HCT116 (cell line): Measurements from ENCODE around the gene NECAB3. TPM values are rescaled to one million over a fixed set of nuclear protein-coding genes. Genes with fewer than 3 reads are reported as not detected.

Source experiments
- ATAC-seq: fragments of 200-7000 bp; cut with Tn5 transposase; 2 replicates; pipeline ENCODE4 v1.9.1; 2020; ENCODE audit warnings: mild to moderate bottlenecking, moderate library complexity
- BruUV-seq: library from RNA; stranded (reverse); fragments of 400-500 nt; replicated peaks from 2 replicates; lab custom pipeline; 2021; lab: Mats Ljungman, UMichigan
- CTCF ChIA-PET: fragments of 300-600 bp; sonication (Branson Sonifier 250); formaldehyde crosslinking; loops from one replicate; lab custom pipeline; 2021; ENCODE audit warnings: antibody characterized with exemption; lab: Charles Lee
- POLR2A ChIA-PET: fragments of 300-600, 350-600 bp; sonication (Branson Sonifier 250); formaldehyde crosslinking; loops from one replicate; lab custom pipeline; 2021; ENCODE audit warnings: antibody characterized with exemption; lab: Charles Lee
- RAD21 ChIA-PET, 2 experiments: fragments of 300-600 bp; sonication (Branson Sonifier 250); formaldehyde crosslinking; loops; one replicate each; lab custom pipeline; 2023; ENCODE audit warnings: low total read pairs in 2 of 2; ENCODE audit not compliant: uncharacterized antibody in 2 of 2, unreplicated experiment in 2 of 2, low non-redundant PET in 1 of 2; lab: Charles Lee
- DNase-seq: peaks from one replicate; pipeline ENCODE4 v3.0.0-alpha.2; 2010; ENCODE audit warnings: low read depth, low spot score
- H2AFZ ChIP-seq: fragments of 200-600 bp; shearing (Covaris generic), sonication (generic); 2 replicates; pipeline ENCODE4 v1.6.1; 2017; ENCODE audit warnings: low read depth, mixed run types, mixed read lengths, antibody characterized with exemption, low read length; ENCODE audit not compliant: poor library complexity, severe bottlenecking
- H3K27ac ChIP-seq: 2 replicates; pipeline ENCODE4 v1.5.1; 2012; ENCODE audit warnings: low read depth, low read length
- H3K27me3 ChIP-seq: fragments of 200-600 bp; sonication (generic); 2 replicates; pipeline ENCODE4 v1.6.1; 2016; ENCODE audit warnings: mixed run types, low read length, mixed read lengths; ENCODE audit not compliant: insufficient read depth
- H3K36me3 ChIP-seq, 2 experiments: fragments of 200-500 bp in 1 of 2; fragments of 200-600 bp in 1 of 2; sonication (Bioruptor generic) in 1 of 2; sonication (generic) in 1 of 2; 2 replicates each; pipeline versions ENCODE4 v1.5.1 to v1.6.1; 2014 to 2016; ENCODE audit warnings: low read length in 2 of 2, inconsistent platforms in 1 of 2, mixed read lengths in 1 of 2, mixed run types in 1 of 2; ENCODE audit not compliant: insufficient read depth in 2 of 2, control insufficient read depth in 1 of 2
- H3K4me1 ChIP-seq, 2 experiments: fragments of 200-600 bp in 1 of 2; sonication (generic) in 1 of 2; 2 replicates each; pipeline versions ENCODE4 v1.5.1 to v1.6.1; 2012 to 2017; ENCODE audit warnings: low read length in 2 of 2, inconsistent platforms in 1 of 2, mild to moderate bottlenecking in 1 of 2, mixed read lengths in 1 of 2, mixed run types in 1 of 2, moderate library complexity in 1 of 2; ENCODE audit not compliant: insufficient read depth in 2 of 2, control insufficient read depth in 1 of 2
- H3K4me2 ChIP-seq: fragments of 200-600 bp; sonication (generic); 2 replicates; pipeline ENCODE4 v1.6.1; 2017; ENCODE audit warnings: mixed run types, low read length, mixed read lengths
- H3K4me3 ChIP-seq, 2 experiments: fragments of 200-600 bp in 1 of 2; sonication (generic) in 1 of 2; replicated peaks in 1 of 2; 2 replicates each; pipeline ENCODE4 v1.5.1; 2011 to 2016; ENCODE audit warnings: low read length in 2 of 2, control low read depth in 1 of 2, low read depth in 1 of 2, mild to moderate bottlenecking in 1 of 2, mixed read lengths in 1 of 2, mixed run types in 1 of 2
- H3K79me2 ChIP-seq: fragments of 200-600 bp; sonication (generic); 2 replicates; pipeline ENCODE4 v1.6.1; 2017; ENCODE audit warnings: mild to moderate bottlenecking, mixed run types, low read length, moderate library complexity, mixed read lengths; ENCODE audit not compliant: insufficient read depth
- H3K9ac ChIP-seq: fragments of 200-600 bp; sonication (generic); 2 replicates; pipeline ENCODE4 v1.6.1; 2016; ENCODE audit warnings: low read length, mixed read lengths
- H3K9me2 ChIP-seq: fragments of 200-600 bp; sonication (generic), shearing (Covaris generic); 2 replicates; pipeline ENCODE4 v1.6.1; 2017; ENCODE audit warnings: mixed run types, mild to moderate bottlenecking, moderate library complexity; ENCODE audit not compliant: insufficient read depth
- H3K9me3 ChIP-seq, 2 experiments: fragments of 200-500 bp in 1 of 2; fragments of 200-600 bp in 1 of 2; sonication (Bioruptor generic) in 1 of 2; sonication (generic) in 1 of 2; 2 replicates each; pipeline ENCODE4 v1.6.1; 2014 to 2017; ENCODE audit warnings: low read length in 2 of 2, mixed read lengths in 2 of 2, inconsistent platforms in 1 of 2, low read depth in 1 of 2, mild to moderate bottlenecking in 1 of 2, mixed run types in 1 of 2, moderate library complexity in 1 of 2; ENCODE audit not compliant: control insufficient read depth in 1 of 2, insufficient read depth in 1 of 2
- H4K20me1 ChIP-seq: fragments of 200-600 bp; sonication (generic), shearing (Covaris generic); 2 replicates; pipeline ENCODE4 v1.6.1; 2017; ENCODE audit warnings: mixed run types, mild to moderate bottlenecking, moderate library complexity; ENCODE audit not compliant: insufficient read depth
- CBX3 ChIP-seq: IDR thresholded peaks from 2 replicates; pipeline ENCODE4 v1.6.1; 2012; ENCODE audit warnings: low read depth
- CEBPB ChIP-seq: IDR thresholded peaks from 2 replicates; pipeline ENCODE4 v1.6.1; 2012; ENCODE audit warnings: low read depth
- EGR1 ChIP-seq: IDR thresholded peaks from 2 replicates; pipeline ENCODE4 v1.6.1; 2012; ENCODE audit warnings: low read depth
- EZH2phosphoT487 ChIP-seq: fragments of 200-600 bp; IDR thresholded peaks from 2 replicates; pipeline ENCODE4 v1.6.1; 2018; ENCODE audit warnings: antibody characterized with exemption, borderline replicate concordance
- JUND ChIP-seq: IDR thresholded peaks from 2 replicates; pipeline ENCODE4 v1.6.1; 2012
- MAX ChIP-seq: IDR thresholded peaks from 2 replicates; pipeline ENCODE4 v1.6.1; 2012
- POLR2A ChIP-seq: IDR thresholded peaks from 2 replicates; pipeline ENCODE4 v1.7.0; 2011; ENCODE audit warnings: borderline replicate concordance; ENCODE audit not compliant: insufficient read depth, insufficient read length; ENCODE audit errors: extremely low read depth
- RAD21 ChIP-seq: IDR thresholded peaks from 2 replicates; pipeline ENCODE4 v1.6.1; 2012; ENCODE audit warnings: low read depth, mild to moderate bottlenecking
- SIN3A ChIP-seq: IDR thresholded peaks from 2 replicates; pipeline ENCODE4 v1.6.1; 2012; ENCODE audit warnings: low read depth
- SP1 ChIP-seq: IDR thresholded peaks from 2 replicates; pipeline ENCODE4 v1.6.1; 2012; ENCODE audit warnings: low read depth
- SRF ChIP-seq: IDR thresholded peaks from 2 replicates; pipeline ENCODE4 v1.6.1; 2012; ENCODE audit warnings: low read depth
- TCF7L2 ChIP-seq: IDR thresholded peaks from 2 replicates; pipeline ENCODE4 v1.7.0; 2011; ENCODE audit warnings: borderline replicate concordance, inconsistent platforms; ENCODE audit not compliant: insufficient read depth, insufficient read length; ENCODE audit errors: extremely low read depth
- YY1 ChIP-seq: IDR thresholded peaks from 2 replicates; pipeline ENCODE4 v1.6.1; 2011; ENCODE audit warnings: low read length, low read depth, moderate library complexity, mild to moderate bottlenecking; ENCODE audit not compliant: insufficient replicate concordance; ENCODE audit errors: extremely low read depth
- ZNF274 ChIP-seq: fragments of 200-500 bp; sonication (Bioruptor generic); IDR thresholded peaks from 2 replicates; pipeline ENCODE4 v1.6.1; 2014; ENCODE audit warnings: mild to moderate bottlenecking, low read depth, low read length, inconsistent platforms
- intact Hi-C: fragments of 100-400 bp; cut with micrococcal nuclease; formaldehyde crosslinking; loops from 2 replicates; pipeline ENCODE4 v1.10.0; 2022
- total RNA-seq: library from RNA; stranded (reverse); gene quantifications from one replicate; pipeline ENCODE4 v1.2.1, GENCODE V29; 2021; ENCODE audit not compliant: unreplicated experiment
- TF ChIP-seq, protein P1 (sequence below): IDR thresholded peaks from 2 replicates; pipeline ENCODE4 v1.6.1; 2012

NECAB3 gene
- total RNA-seq, 1 experiment from 2014 or later: 48.1 TPM

DNA sequence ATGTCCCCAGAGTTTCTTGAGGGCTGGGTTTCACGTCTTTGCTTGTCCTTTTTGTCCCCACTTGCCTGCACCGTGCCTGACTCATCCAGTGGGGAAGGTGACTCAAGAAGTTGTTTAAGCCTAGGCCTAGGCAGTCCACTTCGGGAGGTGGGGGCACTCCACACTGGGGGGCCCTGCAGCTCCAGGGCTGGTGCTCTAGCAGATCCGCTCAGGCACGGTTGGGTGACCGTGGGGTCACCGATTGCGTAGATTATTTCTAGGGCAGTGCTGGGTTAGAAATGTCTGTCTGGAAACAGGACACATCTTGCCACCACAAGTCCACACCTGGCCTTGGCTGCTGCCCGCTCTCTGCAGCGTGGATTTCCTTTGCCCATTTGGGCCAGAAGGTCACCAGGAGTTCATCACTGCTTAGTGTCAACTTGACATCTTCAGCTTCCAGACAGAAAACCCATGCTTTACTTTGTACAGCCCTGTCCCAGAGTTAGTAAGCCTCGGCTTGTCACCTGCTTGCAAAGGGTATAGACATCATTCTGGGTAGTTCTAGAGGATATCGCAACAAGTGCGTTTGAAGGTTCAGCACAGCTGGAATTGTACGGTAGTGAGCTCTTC lies 25.7 kb downstream of the NECAB3 start:
- intact Hi-C loops: no loop called here
- ChIA-PET CTCF (no interaction called here), RAD21 (no interaction called here), POLR2A (no interaction called here)
- Histone ChIP-seq H3K79me2 (no peaks in the 10 kb centered on the region), H3K4me3 (no peak overlapping the region), H3K9ac (no peak overlapping the region), H3K4me2 (no peak overlapping the region), H3K9me2 (no peaks in the 10 kb centered on the region), H3K27ac (no peak overlapping the region), H3K4me1 (peaks cover 0 to 4% of the 10 kb centered on the region in 2 experiments; a peak in 1 of 4 replicates), H2AFZ (no peak overlapping the region), H3K27me3 (no peaks in the 10 kb centered on the region), H4K20me1 (no peaks in the 10 kb centered on the region), H3K9me3 (no peaks in the 10 kb centered on the region), H3K36me3 (peaks cover 0 to 5% of the 10 kb centered on the region in 2 experiments; a peak in 2 of 4 replicates)
- ATAC-seq (no peak), DNase-seq (no peak)
- BruUV-seq: no TSS peak
- TF ChIP-seq EGR1 (no peak), SIN3A (no peak), ZNF274 (no peak), RAD21 (no peak), CBX3 (no peak), MAX (no peak), SP1 (no peak), EZH2phosphoT487 (no peak), POLR2A (no peak), YY1 (no peak), JUND (no peak), CEBPB (no peak), SRF (no peak), TCF7L2 (no peak)
- TF ChIP-seq, protein P1, sequence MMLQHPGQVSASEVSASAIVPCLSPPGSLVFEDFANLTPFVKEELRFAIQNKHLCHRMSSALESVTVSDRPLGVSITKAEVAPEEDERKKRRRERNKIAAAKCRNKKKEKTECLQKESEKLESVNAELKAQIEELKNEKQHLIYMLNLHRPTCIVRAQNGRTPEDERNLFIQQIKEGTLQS: no peak
